ENCODE measurements around the gene ZNF189.

Gene ZNF189

GRCh38 chr9:101408374-101409078, 9.9 kb downstream of the ZNF189 start:
- peak overlapping the region; percentile 36 for H3K4me3 ChIP-seq
- DNase-seq (ENCODE audit: low spot score): no peak
- H3K27ac ChIP-seq: no peak overlapping the region
- no peak for TF ChIP-seq CTCF (IDR thresholded peaks at IDR 0.05)

GRCh38 chr9:101409079-101409477, 10.4 kb downstream of the ZNF189 start:
- no peak for DNase-seq (ENCODE audit: low spot score)
- no peak overlapping the region for H3K27ac ChIP-seq
- TF ChIP-seq CTCF (IDR thresholded peaks at IDR 0.05): no peak
- peak overlapping the region; percentile 36 for H3K4me3 ChIP-seq

- TF ChIP-seq CTCF (IDR thresholded peaks at IDR 0.05): no peak
- H3K27ac ChIP-seq: no peak overlapping the region
- H3K4me3 ChIP-seq: no peak overlapping the region
- no peak for DNase-seq (ENCODE audit: low spot score)
Measured at GRCh38 chr9:101414839-101415238, 16.2 kb downstream of the ZNF189 start.

GRCh38 chr9:101415578-101415977, 16.9 kb downstream of the ZNF189 start:
- no peak for DNase-seq (ENCODE audit: low spot score)
- H3K27ac ChIP-seq: no peak overlapping the region
- TF ChIP-seq CTCF (IDR thresholded peaks at IDR 0.05): no peak
- H3K4me3 ChIP-seq: no peak overlapping the region

GRCh38 chr9:101417389-101417788, 18.7 kb downstream of the ZNF189 start:
- no peak for TF ChIP-seq CTCF (IDR thresholded peaks at IDR 0.05)
- no peak overlapping the region for H3K27ac ChIP-seq
- DNase-seq (ENCODE audit: low spot score): no peak
- H3K4me3 ChIP-seq: no peak overlapping the region

DNA sequence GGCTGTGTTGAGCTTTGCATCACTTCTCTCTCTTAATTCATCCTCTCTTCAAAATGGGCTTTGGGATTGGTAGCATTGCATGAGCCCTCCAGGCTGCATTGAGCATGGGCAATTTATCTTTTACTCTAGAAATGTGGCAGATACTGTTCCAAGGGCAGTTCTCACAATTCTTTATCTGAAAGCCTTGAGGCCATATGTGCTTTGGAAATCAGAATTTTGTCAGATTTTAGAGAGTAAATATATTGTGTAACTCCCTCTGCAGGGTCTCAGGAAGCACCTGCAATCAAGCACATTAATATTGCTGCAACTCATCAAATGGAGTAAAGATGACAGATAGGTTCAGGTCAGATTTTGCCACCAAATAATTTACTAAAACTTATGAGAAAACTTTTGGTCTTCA, 19.3 kb downstream of the ZNF189 start:
- H3K27ac ChIP-seq: no peak overlapping the region
- DNase-seq (ENCODE audit: low spot score): no peak
- no peak overlapping the region for H3K4me3 ChIP-seq
- no peak for TF ChIP-seq CTCF (IDR thresholded peaks at IDR 0.05)

Data from coronary artery (tissue), 2 donors.